HG02588 (cell line): ENCODE results near the gene RAB4B.
"Not testable (repeated sequence)": the region's sequence is repeated elsewhere in the genome, so short reads cannot be mapped to it uniquely, and the experiment has no call there.

Experiments
- ATAC-seq: cut with Tn5 transposase; IDR thresholded peaks from one replicate; pipeline ENCODE4 v1.9.1; 2021; ENCODE audit warnings: mild to moderate bottlenecking, moderate library complexity; ENCODE audit not compliant: unreplicated experiment

The RAB4B gene

GRCh38 chr19:40819479-40820234 is 41.6 kb downstream of the RAB4B start:
- not testable (repeated sequence) for ATAC-seq

GRCh38 chr19:40822161-40822560 is 44.1 kb downstream of the RAB4B start:
- ATAC-seq = no peak

GRCh38 chr19:40822704-40823553 is 44.9 kb downstream of the RAB4B start:
- ATAC-seq = not testable (repeated sequence)

- not testable (repeated sequence) for ATAC-seq
These were observed 46.9 kb downstream of the RAB4B start for GRCh38 chr19:40824916-40825315.

- not testable (repeated sequence) for ATAC-seq
These were observed 47.5 kb downstream of the RAB4B start for GRCh38 chr19:40825460-40826095.

- ATAC-seq = not testable (repeated sequence)
These were observed 48.3 kb downstream of the RAB4B start for GRCh38 chr19:40826312-40826698.

GRCh38 chr19:40826699-40827385 is 48.8 kb downstream of the RAB4B start:
- not testable (repeated sequence) for ATAC-seq

- ATAC-seq = no peak
These were observed 49.6 kb downstream of the RAB4B start for GRCh38 chr19:40827386-40828247.

- no peak for ATAC-seq
These were observed 51.2 kb downstream of the RAB4B start for GRCh38 chr19:40829205-40829604.

GRCh38 chr19:40830741-40831140 is 52.7 kb downstream of the RAB4B start:
- not testable (repeated sequence) for ATAC-seq

GRCh38 chr19:40831502-40832430 is 53.7 kb downstream of the RAB4B start:
- no peak for ATAC-seq

GRCh38 chr19:40832431-40832790 is 54.4 kb downstream of the RAB4B start:
- ATAC-seq = not testable (repeated sequence)

GRCh38 chr19:40833728-40834533 is 55.9 kb downstream of the RAB4B start:
- ATAC-seq = not testable (repeated sequence)

- ATAC-seq = no peak
These were observed 58.8 kb downstream of the RAB4B start for GRCh38 chr19:40836754-40837429.

- not testable (repeated sequence) for ATAC-seq
These were observed 60.4 kb downstream of the RAB4B start for GRCh38 chr19:40838477-40838876.

- ATAC-seq = not testable (repeated sequence)
These were observed 64.0 kb downstream of the RAB4B start for GRCh38 chr19:40842012-40842411.

- ATAC-seq = not testable (repeated sequence)
These were observed 65.1 kb downstream of the RAB4B start for GRCh38 chr19:40842997-40843652.
